WTC11 (cell line): ENCODE results near the gene BOC. TPM values are rescaled to one million over a fixed set of nuclear protein-coding genes. Genes with fewer than 3 reads are reported as not detected.
A peak's percentile ranks its signal among the peaks of the same experiment; 100 is the strongest.

Experiments
- ATAC-seq: fragments of 200-7000 bp; cut with Tn5 transposase; 2 replicates; pipeline ENCODE4 v1.10.0; 2021; ENCODE audit warnings: mild to moderate bottlenecking, moderate library complexity
- CTCF ChIA-PET: fragments of 300-600 bp; sonication (Branson Sonifier 250); formaldehyde crosslinking; loops from one replicate; lab custom pipeline; 2021; ENCODE audit warnings: antibody characterized with exemption; lab: Charles Lee
- POLR2A ChIA-PET: fragments of 350-600 bp; sonication (Branson Sonifier 250); formaldehyde crosslinking; loops from one replicate; lab custom pipeline; 2021; ENCODE audit warnings: antibody characterized with exemption; lab: Charles Lee
- DNase-seq: peaks from one replicate; pipeline ENCODE4 v3.0.0; 2021; ENCODE audit warnings: low spot score
- H3K27ac Mint-ChIP-seq: 2 replicates; pipeline ENCODE4 v1.8.0; 2021; ENCODE audit warnings: mixed read lengths
- H3K27me3 Mint-ChIP-seq: 2 replicates; pipeline ENCODE4 v1.8.0; 2021; ENCODE audit warnings: low read depth, mild to moderate bottlenecking, moderate library complexity, mixed read lengths
- H3K36me3 Mint-ChIP-seq: 2 replicates; pipeline ENCODE4 v1.8.0; 2021; ENCODE audit warnings: mixed read lengths
- H3K4me1 Mint-ChIP-seq: 2 replicates; pipeline ENCODE4 v1.8.0; 2022; ENCODE audit warnings: mixed read lengths
- H3K4me3 Mint-ChIP-seq: 2 replicates; pipeline ENCODE4 v1.8.0; 2021; ENCODE audit warnings: mild to moderate bottlenecking, moderate library complexity, mixed read lengths
- H3K9me3 Mint-ChIP-seq: 2 replicates; pipeline ENCODE4 v1.8.0; 2021; ENCODE audit warnings: mixed read lengths
- CREB1 ChIP-seq: sonication (generic); formaldehyde crosslinking; IDR thresholded peaks from 2 replicates; pipeline ENCODE4 v1.8.0; 2023; ENCODE audit warnings: mild to moderate bottlenecking, missing genetic modification reagents
- CTCF ChIP-seq: fragments of 200-600 bp; IDR thresholded peaks from 2 replicates; pipeline ENCODE4 v1.8.0; 2022; ENCODE audit warnings: antibody characterized with exemption
- E2F5 ChIP-seq: sonication (generic); formaldehyde crosslinking; IDR thresholded peaks from 2 replicates; pipeline ENCODE4 v1.8.1; 2022; ENCODE audit warnings: mild to moderate bottlenecking, moderate library complexity, missing genetic modification reagents
- KAT7 ChIP-seq: sonication (generic); formaldehyde crosslinking; IDR thresholded peaks from 2 replicates; pipeline ENCODE4 v1.8.1; 2023; ENCODE audit warnings: missing genetic modification reagents, mild to moderate bottlenecking, borderline replicate concordance
- MYBL2 ChIP-seq: sonication (generic); formaldehyde crosslinking; IDR thresholded peaks from 2 replicates; pipeline ENCODE4 v1.8.1; 2023; ENCODE audit warnings: mild to moderate bottlenecking, moderate library complexity, missing genetic modification reagents
- SP1 ChIP-seq: sonication (generic); formaldehyde crosslinking; conservative IDR thresholded peaks from 2 replicates; pipeline ENCODE4 v1.8.1; 2022; ENCODE audit warnings: missing genetic modification reagents
- USF1 ChIP-seq: sonication (generic); formaldehyde crosslinking; IDR thresholded peaks from 2 replicates; pipeline ENCODE4 v1.8.0; 2022; ENCODE audit warnings: mild to moderate bottlenecking, missing genetic modification reagents
- ZNF121 ChIP-seq: sonication (generic); formaldehyde crosslinking; IDR thresholded peaks from 2 replicates; pipeline ENCODE4 v1.8.0; 2023; ENCODE audit warnings: missing genetic modification reagents
- ZNF317 ChIP-seq: sonication (generic); formaldehyde crosslinking; IDR thresholded peaks from 2 replicates; pipeline ENCODE4 v1.8.1; 2023; ENCODE audit warnings: low read depth, mild to moderate bottlenecking, moderate library complexity, missing genetic modification reagents, borderline replicate concordance
- ZNF425 ChIP-seq: fragments of 250-450 bp; sonication (Bioruptor Pico); conservative IDR thresholded peaks from 2 replicates; pipeline ENCODE4 v1.9.0; 2021; ENCODE audit warnings: mild to moderate bottlenecking
- total RNA-seq: library from RNA; stranded (reverse); gene quantifications from 3 replicates; pipeline ENCODE4 v1.2.3, GENCODE V29; 2021
- TF ChIP-seq, protein P1 (sequence below): sonication (generic); formaldehyde crosslinking; IDR thresholded peaks from 2 replicates; pipeline ENCODE4 v1.8.0; 2023; ENCODE audit warnings: mild to moderate bottlenecking, missing genetic modification reagents
- TF ChIP-seq, protein P2 (sequence below): fragments of 250-450 bp; sonication (Bioruptor Pico); IDR thresholded peaks from 2 replicates; pipeline ENCODE4 v2.1.2; 2022; ENCODE audit warnings: mild to moderate bottlenecking, moderate library complexity

The BOC gene
- total RNA-seq, 1 experiment from 2014 or later, result 8.0 TPM

- DNase-seq (peak; percentile 62), ATAC-seq (peak; percentile 74)
- H3K27ac Mint-ChIP-seq, result no peak overlapping the region
- H3K9me3 Mint-ChIP-seq, result no peaks in the 10 kb centered on the region
- TF ChIP-seq CTCF, result peak; percentile 95
- TF ChIP-seq, protein P1, sequence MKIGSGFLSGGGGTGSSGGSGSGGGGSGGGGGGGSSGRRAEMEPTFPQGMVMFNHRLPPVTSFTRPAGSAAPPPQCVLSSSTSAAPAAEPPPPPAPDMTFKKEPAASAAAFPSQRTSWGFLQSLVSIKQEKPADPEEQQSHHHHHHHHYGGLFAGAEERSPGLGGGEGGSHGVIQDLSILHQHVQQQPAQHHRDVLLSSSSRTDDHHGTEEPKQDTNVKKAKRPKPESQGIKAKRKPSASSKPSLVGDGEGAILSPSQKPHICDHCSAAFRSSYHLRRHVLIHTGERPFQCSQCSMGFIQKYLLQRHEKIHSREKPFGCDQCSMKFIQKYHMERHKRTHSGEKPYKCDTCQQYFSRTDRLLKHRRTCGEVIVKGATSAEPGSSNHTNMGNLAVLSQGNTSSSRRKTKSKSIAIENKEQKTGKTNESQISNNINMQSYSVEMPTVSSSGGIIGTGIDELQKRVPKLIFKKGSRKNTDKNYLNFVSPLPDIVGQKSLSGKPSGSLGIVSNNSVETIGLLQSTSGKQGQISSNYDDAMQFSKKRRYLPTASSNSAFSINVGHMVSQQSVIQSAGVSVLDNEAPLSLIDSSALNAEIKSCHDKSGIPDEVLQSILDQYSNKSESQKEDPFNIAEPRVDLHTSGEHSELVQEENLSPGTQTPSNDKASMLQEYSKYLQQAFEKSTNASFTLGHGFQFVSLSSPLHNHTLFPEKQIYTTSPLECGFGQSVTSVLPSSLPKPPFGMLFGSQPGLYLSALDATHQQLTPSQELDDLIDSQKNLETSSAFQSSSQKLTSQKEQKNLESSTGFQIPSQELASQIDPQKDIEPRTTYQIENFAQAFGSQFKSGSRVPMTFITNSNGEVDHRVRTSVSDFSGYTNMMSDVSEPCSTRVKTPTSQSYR (CRISPR knock-in tag), result no peak
- ChIA-PET CTCF (interaction anchor here (0.6 to 3.7 kb wide), 76 partner anchors 9 to 553 kb away, joined by 3 to 31 read pairs (median 4); partner anchors contain the start of genes BOC, CFAP44, GTPBP8 and SPICE1), POLR2A (no interaction called here)
- H3K4me3 Mint-ChIP-seq, result no peak overlapping the region
- H3K27me3 Mint-ChIP-seq, result no peaks in the 10 kb centered on the region; the same call in 1 of the 2 replicates
- H3K4me1 Mint-ChIP-seq, result no peaks in the 10 kb centered on the region
- H3K36me3 Mint-ChIP-seq, result no peaks in the 10 kb centered on the region
Observed at GRCh38 chr3:113287803-113288648, 76.7 kb downstream of the BOC start.

DNA sequence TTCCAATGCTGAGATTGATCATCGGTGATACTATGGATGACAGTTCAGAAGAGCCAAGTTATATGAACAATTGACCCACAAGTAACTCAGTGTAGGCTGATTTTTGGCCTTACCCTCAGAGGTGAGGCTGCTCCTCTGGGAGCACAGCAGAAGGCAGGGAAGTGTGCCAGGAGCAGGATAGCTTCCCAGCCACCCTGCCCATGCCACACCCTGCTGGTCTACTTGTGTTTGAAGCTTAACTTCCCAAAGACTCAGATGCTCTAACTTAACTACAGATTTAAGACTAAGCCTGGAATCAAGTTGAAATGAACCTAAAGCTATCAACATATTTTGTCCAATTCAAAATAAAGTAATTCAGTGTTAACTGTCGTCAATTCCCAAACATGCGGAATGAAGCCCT, 77.5 kb downstream of the BOC start:
- Mint-ChIP-seq H3K36me3 (no peaks in the 10 kb centered on the region), H3K4me1 (no peaks in the 10 kb centered on the region), H3K4me3 (no peak overlapping the region), H3K27me3 (no peaks in the 10 kb centered on the region; the same call in 1 of the 2 replicates)
- TF ChIP-seq ZNF121 (CRISPR knock-in tag) (no peak), E2F5 (no peak), ZNF425 (CRISPR knock-in tag) (no peak)
- TF ChIP-seq, protein P1 (CRISPR knock-in tag), result no peak
- TF ChIP-seq, all 79 proteins: peak for 0
- ATAC-seq (no peak), DNase-seq (no peak)
- CTCF ChIA-PET, result interaction anchor here (0.8 to 3.7 kb wide), 42 partner anchors 9 to 554 kb away, joined by 3 to 31 read pairs (median 6); partner anchors contain the start of genes BOC, CFAP44 and GTPBP8
- POLR2A ChIA-PET, result no interaction called here
- H3K9me3 Mint-ChIP-seq, result no peaks in the 10 kb centered on the region
- no peak overlapping the region for H3K27ac Mint-ChIP-seq

- peaks cover 3% of the 10 kb centered on the region; the same call in 1 of the 2 replicates for H3K9me3 Mint-ChIP-seq
- ChIA-PET POLR2A (no interaction called here), CTCF (interaction anchor here (1.6 kb wide), 1 partner anchor 12 kb away, joined by 4 read pairs; no protein-coding TSS in a partner anchor)
- no peaks in the 10 kb centered on the region for H3K4me1 Mint-ChIP-seq
- no peaks in the 10 kb centered on the region for H3K27me3 Mint-ChIP-seq
- H3K36me3 Mint-ChIP-seq, result no peaks in the 10 kb centered on the region
- DNase-seq, result no peak
- H3K4me3 Mint-ChIP-seq, result no peak overlapping the region
- H3K27ac Mint-ChIP-seq, result no peak overlapping the region
- ATAC-seq, result no peak
- TF ChIP-seq USF1 (no peak), MYBL2 (CRISPR knock-in tag) (no peak), KAT7 (no peak), ZNF317 (CRISPR knock-in tag) (no peak), SP1 (CRISPR knock-in tag) (no peak), CREB1 (CRISPR knock-in tag) (no peak)
- TF ChIP-seq, protein P1 (CRISPR knock-in tag), result no peak
- TF ChIP-seq, protein P2, sequence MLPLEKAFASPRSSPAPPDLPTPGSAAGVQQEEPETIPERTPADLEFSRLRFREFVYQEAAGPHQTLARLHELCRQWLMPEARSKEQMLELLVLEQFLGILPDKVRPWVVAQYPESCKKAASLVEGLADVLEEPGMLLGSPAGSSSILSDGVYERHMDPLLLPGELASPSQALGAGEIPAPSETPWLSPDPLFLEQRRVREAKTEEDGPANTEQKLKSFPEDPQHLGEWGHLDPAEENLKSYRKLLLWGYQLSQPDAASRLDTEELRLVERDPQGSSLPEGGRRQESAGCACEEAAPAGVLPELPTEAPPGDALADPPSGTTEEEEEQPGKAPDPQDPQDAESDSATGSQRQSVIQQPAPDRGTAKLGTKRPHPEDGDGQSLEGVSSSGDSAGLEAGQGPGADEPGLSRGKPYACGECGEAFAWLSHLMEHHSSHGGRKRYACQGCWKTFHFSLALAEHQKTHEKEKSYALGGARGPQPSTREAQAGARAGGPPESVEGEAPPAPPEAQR (CRISPR knock-in tag), result no peak
Observed at GRCh38 chr3:113291572-113291971, 80.2 kb downstream of the BOC start.
